Neural progenitor cell (in vitro differentiated cells): ENCODE results near the gene PRUNE1.

Experiments used
- CTCF ChIP-seq: fragments of 200-600 bp; sonication (generic); IDR thresholded peaks from 2 replicates; pipeline ENCODE4 v1.5.1; 2017; ENCODE audit warnings: antibody characterized with exemption, mild to moderate bottlenecking
- EZH2 ChIP-seq: fragments of 200-600 bp; sonication (generic); IDR thresholded peaks from 2 replicates; pipeline ENCODE4 v1.6.1; 2017; ENCODE audit warnings: antibody characterized with exemption, mild to moderate bottlenecking, moderate library complexity
- EZH2phosphoT487 ChIP-seq: fragments of 200-600 bp; sonication (generic); IDR thresholded peaks from 2 replicates; pipeline ENCODE4 v1.6.1; 2017; ENCODE audit warnings: antibody characterized with exemption

GRCh38 chr1:151002611-151003010, 5.6 kb upstream of the PRUNE1 start:
- TF ChIP-seq CTCF (no peak), EZH2 (no peak), EZH2phosphoT487 (no peak)
